Renal cortical epithelial cell (primary cell): Measurements from ENCODE around the gene DMBX1. TPM values are rescaled to one million over a fixed set of nuclear protein-coding genes. Genes with fewer than 3 reads are reported as not detected.

ENCODE experiments used
- DNase-seq: peaks from one replicate; pipeline ENCODE4 v3.0.0-alpha.2; 2011; ENCODE audit warnings: low read depth
- total RNA-seq: library from RNA; depleted of rRNA; stranded (reverse); fragments of >200 nt; gene quantifications from 2 replicates; pipeline ENCODE4 v1.2.3, GENCODE V29; 2014

DMBX1 gene
- total RNA-seq, 1 donor from 2014 or later, result not detected

- DNase-seq, result no peak
Measured at GRCh38 chr1:46503421-46503820, 13.8 kb downstream of the DMBX1 start.

GRCh38 chr1:46506470-46507219 lies 17.0 kb downstream of the DMBX1 start:
- no peak for DNase-seq

GRCh38 chr1:46508757-46509156 lies 19.1 kb downstream of the DMBX1 start:
- DNase-seq, result no peak

GRCh38 chr1:46510341-46510997 lies 20.8 kb downstream of the DMBX1 start:
- DNase-seq, result no peak

GRCh38 chr1:46510998-46511365 lies 21.3 kb downstream of the DMBX1 start:
- no peak for DNase-seq

GRCh38 chr1:46512135-46512791 lies 22.6 kb downstream of the DMBX1 start:
- DNase-seq, result no peak

GRCh38 chr1:46512792-46513190 lies 23.2 kb downstream of the DMBX1 start:
- DNase-seq, result no peak

- DNase-seq, result no peak
Measured at GRCh38 chr1:46513536-46513935, 23.9 kb downstream of the DMBX1 start.

- no peak for DNase-seq
Measured at GRCh38 chr1:46515576-46515975, 25.9 kb downstream of the DMBX1 start.

- DNase-seq, result no peak
Measured at GRCh38 chr1:46516200-46516950, 26.7 kb downstream of the DMBX1 start.

GRCh38 chr1:46517010-46517600 lies 27.5 kb downstream of the DMBX1 start:
- no peak for DNase-seq

GRCh38 chr1:46517932-46518498 lies 28.4 kb downstream of the DMBX1 start:
- no peak for DNase-seq

GRCh38 chr1:46519209-46519608 lies 29.6 kb downstream of the DMBX1 start:
- DNase-seq, result peak; percentile 35

- DNase-seq, result peak; percentile 80
Measured at GRCh38 chr1:46520063-46520911, 30.7 kb downstream of the DMBX1 start.

- no peak for DNase-seq
Measured at GRCh38 chr1:46521414-46521813, 31.8 kb downstream of the DMBX1 start.

GRCh38 chr1:46522184-46522968 lies 32.7 kb downstream of the DMBX1 start:
- peak; percentile 87 for DNase-seq

- no peak for DNase-seq
Measured at GRCh38 chr1:46522969-46523320, 33.3 kb downstream of the DMBX1 start.

GRCh38 chr1:46523496-46524353 lies 34.1 kb downstream of the DMBX1 start:
- no peak for DNase-seq

- no peak for DNase-seq
Measured at GRCh38 chr1:46524843-46525242, 35.2 kb downstream of the DMBX1 start.
